GM23338 (cell line): ENCODE results near the gene REEP1. TPM values are rescaled to one million over a fixed set of nuclear protein-coding genes. Genes with fewer than 3 reads are reported as not detected.

Source experiments
- ATAC-seq: fragments of 200-7000 bp; cut with Tn5 transposase; 3 replicates; pipeline ENCODE4 v1.9.1; 2020
- DNase-seq: peaks from one replicate; pipeline ENCODE4 v3.0.0-alpha.2; 2015; ENCODE audit warnings: low spot score
- H2AFZ ChIP-seq: fragments of 200-600 bp; sonication (generic); 2 replicates; pipeline ENCODE4 v1.8.0; 2016; ENCODE audit warnings: antibody characterized with exemption, mild to moderate bottlenecking, moderate library complexity
- H3F3A ChIP-seq: fragments of 200-600 bp; sonication (generic); replicated peaks from 2 replicates; pipeline ENCODE4 v1.8.0; 2017; ENCODE audit warnings: antibody characterized with exemption, mixed run types, low read depth
- H3K27ac ChIP-seq: fragments of 200-600 bp; sonication (generic); 2 replicates; pipeline ENCODE4 v1.6.1; 2016; ENCODE audit warnings: low read depth
- H3K27me3 ChIP-seq: fragments of 200-600 bp; sonication (generic); 2 replicates; pipeline ENCODE4 v1.8.0; 2016; ENCODE audit warnings: mild to moderate bottlenecking, mixed run types, moderate library complexity; ENCODE audit not compliant: insufficient read depth
- H3K36me3 ChIP-seq: fragments of 200-600 bp; sonication (generic); 2 replicates; pipeline ENCODE4 v1.8.0; 2016; ENCODE audit warnings: mild to moderate bottlenecking; ENCODE audit not compliant: insufficient read depth
- H3K4me1 ChIP-seq: fragments of 200-600 bp; sonication (generic); 2 replicates; pipeline ENCODE4 v1.8.0; 2016; ENCODE audit warnings: mild to moderate bottlenecking, moderate library complexity; ENCODE audit not compliant: insufficient read depth
- H3K4me2 ChIP-seq: fragments of 200-600 bp; sonication (generic); 2 replicates; pipeline ENCODE4 v1.7.1; 2017; ENCODE audit warnings: mixed run types
- H3K4me3 ChIP-seq: fragments of 200-600 bp; sonication (generic); 2 replicates; pipeline ENCODE4 v1.6.1; 2016; ENCODE audit warnings: mixed run types
- H3K79me2 ChIP-seq: fragments of 200-600 bp; sonication (generic); replicated peaks from 2 replicates; pipeline ENCODE4 v1.8.0; 2017; ENCODE audit warnings: mild to moderate bottlenecking; ENCODE audit not compliant: insufficient read depth
- H3K9me2 ChIP-seq: fragments of 200-600 bp; sonication (generic); 2 replicates; pipeline ENCODE4 v1.8.0; 2017; ENCODE audit not compliant: insufficient read depth
- H4K20me1 ChIP-seq: fragments of 200-600 bp; sonication (generic); replicated peaks from 2 replicates; pipeline ENCODE4 v1.8.0; 2017; ENCODE audit warnings: mild to moderate bottlenecking; ENCODE audit not compliant: insufficient read depth
- H3K27ac Mint-ChIP-seq: 2 replicates; pipeline ENCODE4 v1.8.0; 2020; ENCODE audit warnings: inconsistent platforms, mild to moderate bottlenecking, moderate library complexity, mixed read lengths
- H3K27me3 Mint-ChIP-seq: 3 replicates; pipeline ENCODE4 v1.8.0; 2022; ENCODE audit warnings: low read depth, mild to moderate bottlenecking, moderate library complexity, mixed read lengths, inconsistent platforms; ENCODE audit not compliant: insufficient read depth, poor library complexity
- H3K36me3 Mint-ChIP-seq: 3 replicates; pipeline ENCODE4 v1.8.0; 2021; ENCODE audit warnings: low read depth, mild to moderate bottlenecking, inconsistent platforms, moderate library complexity, mixed read lengths
- H3K4me1 Mint-ChIP-seq: 3 replicates; pipeline ENCODE4 v1.8.0; 2020; ENCODE audit warnings: mild to moderate bottlenecking, inconsistent platforms, mixed read lengths
- H3K4me3 Mint-ChIP-seq: 3 replicates; pipeline ENCODE4 v1.8.0; 2021; ENCODE audit warnings: moderate library complexity, mild to moderate bottlenecking, inconsistent platforms, mixed read lengths
- H3K9me3 Mint-ChIP-seq: 3 replicates; pipeline ENCODE4 v1.8.0; 2020; ENCODE audit warnings: moderate library complexity, mild to moderate bottlenecking, inconsistent platforms, mixed read lengths
- CREB1 ChIP-seq: fragments of 250-450 bp; sonication (Bioruptor Pico); IDR thresholded peaks from 2 replicates; pipeline ENCODE4 v1.5.0; 2020; ENCODE audit warnings: low read depth, mild to moderate bottlenecking, moderate library complexity
- EZH2 ChIP-seq: fragments of 200-600 bp; sonication (generic); IDR thresholded peaks from one replicate; pipeline ENCODE4 v1.8.0; 2017; ENCODE audit warnings: antibody characterized with exemption, mild to moderate bottlenecking, low read depth; ENCODE audit not compliant: unreplicated experiment
- JUNB ChIP-seq: IDR thresholded peaks from one replicate; pipeline ENCODE4 v1.6.1; 2016; ENCODE audit warnings: antibody characterized with exemption; ENCODE audit not compliant: unreplicated experiment
- NANOG ChIP-seq: IDR thresholded peaks from 2 replicates; pipeline ENCODE4 v1.6.1; 2016; ENCODE audit warnings: antibody characterized with exemption, borderline replicate concordance
- POLR2AphosphoS5 ChIP-seq: IDR thresholded peaks from 2 replicates; pipeline ENCODE4 v1.6.1; 2016; ENCODE audit warnings: antibody characterized with exemption, low read depth
- REST ChIP-seq: IDR thresholded peaks from one replicate; pipeline ENCODE4 v1.6.1; 2018; ENCODE audit warnings: antibody characterized with exemption; ENCODE audit not compliant: unreplicated experiment
- STAT1 ChIP-seq: IDR thresholded peaks from one replicate; pipeline ENCODE4 v1.6.1; 2016; ENCODE audit warnings: antibody characterized with exemption; ENCODE audit not compliant: unreplicated experiment
- ZNF114 ChIP-seq: fragments of 250-450 bp; sonication (Bioruptor Pico); IDR thresholded peaks from 2 replicates; pipeline ENCODE4 v1.5.0; 2020; ENCODE audit warnings: mild to moderate bottlenecking, moderate library complexity
- ZNF331 ChIP-seq: fragments of 250-450 bp; sonication (Bioruptor Pico); IDR thresholded peaks from 2 replicates; pipeline ENCODE4 v1.5.0; 2020; ENCODE audit warnings: low read depth, mild to moderate bottlenecking, moderate library complexity
- polyA plus RNA-seq: library from polyadenylated mRNA; unstranded; fragments of >200 nt; fragmentation: Nextera tagmentation; extraction: Ambion mirVana; gene quantifications from 2 replicates; pipeline ENCODE4 v1.2.1, GENCODE V29; 2016
- total RNA-seq: library from RNA; depleted of rRNA; stranded (reverse); fragments of >200 nt; shearing (Covaris generic); gene quantifications from 2 replicates; pipeline ENCODE4 v1.2.3, GENCODE V29; 2014
- TF ChIP-seq, protein P1 (sequence below): IDR thresholded peaks from 2 replicates; pipeline ENCODE4 v1.6.1; 2016; ENCODE audit warnings: antibody characterized with exemption
- TF ChIP-seq, protein P2 (sequence below), 2 experiments: fragments of 200-600 bp in 1 of 2; sonication (generic) in 1 of 2; conservative IDR thresholded peaks; 2 replicates each; pipeline versions ENCODE4 v1.5.1 to v1.6.1; 2016 to 2017; ENCODE audit warnings: antibody characterized with exemption in 2 of 2, low read depth in 2 of 2, mild to moderate bottlenecking in 2 of 2, moderate library complexity in 1 of 2

The REEP1 gene
- total and polyA plus RNA-seq, 2 experiments from 2014 or later, result 1.6 to 1.8 TPM

DNA sequence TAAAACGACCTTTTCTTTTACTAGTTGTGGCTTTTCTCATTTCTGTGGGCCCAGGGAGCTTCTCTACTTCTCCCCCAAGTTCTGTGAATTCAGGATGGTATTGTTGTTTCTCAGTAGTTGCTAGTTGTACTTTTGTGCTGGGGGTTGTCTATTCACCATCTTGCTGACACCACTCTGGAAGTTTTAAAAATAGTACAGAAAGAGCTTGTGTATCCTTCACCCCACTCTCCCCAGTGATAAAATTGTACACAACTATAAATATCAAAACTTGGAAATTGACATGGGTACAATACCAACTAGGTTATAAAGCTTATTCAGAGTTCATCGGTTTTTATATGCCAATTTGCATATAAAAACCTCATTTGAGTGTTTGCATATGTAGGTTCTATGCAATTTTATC is 45.3 kb upstream of the REEP1 start:
- H3K36me3 ChIP-seq, result no peaks in the 10 kb centered on the region
- TF ChIP-seq STAT1, result no peak
- TF ChIP-seq POLR2AphosphoS5, result no peak
- TF ChIP-seq JUNB, result no peak
- no peak for TF ChIP-seq ZNF114 (CRISPR knock-in tag)
- TF ChIP-seq ZNF331 (CRISPR knock-in tag), result no peak
- TF ChIP-seq, protein P1, sequence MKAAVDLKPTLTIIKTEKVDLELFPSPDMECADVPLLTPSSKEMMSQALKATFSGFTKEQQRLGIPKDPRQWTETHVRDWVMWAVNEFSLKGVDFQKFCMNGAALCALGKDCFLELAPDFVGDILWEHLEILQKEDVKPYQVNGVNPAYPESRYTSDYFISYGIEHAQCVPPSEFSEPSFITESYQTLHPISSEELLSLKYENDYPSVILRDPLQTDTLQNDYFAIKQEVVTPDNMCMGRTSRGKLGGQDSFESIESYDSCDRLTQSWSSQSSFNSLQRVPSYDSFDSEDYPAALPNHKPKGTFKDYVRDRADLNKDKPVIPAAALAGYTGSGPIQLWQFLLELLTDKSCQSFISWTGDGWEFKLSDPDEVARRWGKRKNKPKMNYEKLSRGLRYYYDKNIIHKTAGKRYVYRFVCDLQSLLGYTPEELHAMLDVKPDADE, result no peak
- no peak for TF ChIP-seq REST
- TF ChIP-seq, protein P2, sequence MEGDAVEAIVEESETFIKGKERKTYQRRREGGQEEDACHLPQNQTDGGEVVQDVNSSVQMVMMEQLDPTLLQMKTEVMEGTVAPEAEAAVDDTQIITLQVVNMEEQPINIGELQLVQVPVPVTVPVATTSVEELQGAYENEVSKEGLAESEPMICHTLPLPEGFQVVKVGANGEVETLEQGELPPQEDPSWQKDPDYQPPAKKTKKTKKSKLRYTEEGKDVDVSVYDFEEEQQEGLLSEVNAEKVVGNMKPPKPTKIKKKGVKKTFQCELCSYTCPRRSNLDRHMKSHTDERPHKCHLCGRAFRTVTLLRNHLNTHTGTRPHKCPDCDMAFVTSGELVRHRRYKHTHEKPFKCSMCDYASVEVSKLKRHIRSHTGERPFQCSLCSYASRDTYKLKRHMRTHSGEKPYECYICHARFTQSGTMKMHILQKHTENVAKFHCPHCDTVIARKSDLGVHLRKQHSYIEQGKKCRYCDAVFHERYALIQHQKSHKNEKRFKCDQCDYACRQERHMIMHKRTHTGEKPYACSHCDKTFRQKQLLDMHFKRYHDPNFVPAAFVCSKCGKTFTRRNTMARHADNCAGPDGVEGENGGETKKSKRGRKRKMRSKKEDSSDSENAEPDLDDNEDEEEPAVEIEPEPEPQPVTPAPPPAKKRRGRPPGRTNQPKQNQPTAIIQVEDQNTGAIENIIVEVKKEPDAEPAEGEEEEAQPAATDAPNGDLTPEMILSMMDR (conservative IDR thresholded peaks at IDR 0.05; ENCODE audit: low read depth in 2 of 2), result no peak
- TF ChIP-seq NANOG, result no peak
- no peak for ATAC-seq
- H3F3A ChIP-seq, result no peaks in the 10 kb centered on the region
- H4K20me1 ChIP-seq, result no peaks in the 10 kb centered on the region
- Mint-ChIP-seq H3K27ac (no peak overlapping the region), H3K36me3 (no peaks in the 10 kb centered on the region), H3K4me3 (no peak overlapping the region), H3K27me3 (no peaks in the 10 kb centered on the region), H3K9me3 (no peaks in the 10 kb centered on the region; the same call in 2 of the 3 replicates), H3K4me1 (no peaks in the 10 kb centered on the region)
- H3K4me3 ChIP-seq, result no peak overlapping the region
- no peaks in the 10 kb centered on the region for H3K79me2 ChIP-seq
- H3K4me1 ChIP-seq, result no peaks in the 10 kb centered on the region
- no peak for DNase-seq
- H3K4me2 ChIP-seq, result no peak overlapping the region
- peaks cover 3% of the 10 kb centered on the region; the same call in 1 of the 2 replicates for H3K9me2 ChIP-seq
- no peaks in the 10 kb centered on the region for H3K27me3 ChIP-seq
- H2AFZ ChIP-seq, result no peak overlapping the region
- no peak overlapping the region for H3K27ac ChIP-seq

DNA sequence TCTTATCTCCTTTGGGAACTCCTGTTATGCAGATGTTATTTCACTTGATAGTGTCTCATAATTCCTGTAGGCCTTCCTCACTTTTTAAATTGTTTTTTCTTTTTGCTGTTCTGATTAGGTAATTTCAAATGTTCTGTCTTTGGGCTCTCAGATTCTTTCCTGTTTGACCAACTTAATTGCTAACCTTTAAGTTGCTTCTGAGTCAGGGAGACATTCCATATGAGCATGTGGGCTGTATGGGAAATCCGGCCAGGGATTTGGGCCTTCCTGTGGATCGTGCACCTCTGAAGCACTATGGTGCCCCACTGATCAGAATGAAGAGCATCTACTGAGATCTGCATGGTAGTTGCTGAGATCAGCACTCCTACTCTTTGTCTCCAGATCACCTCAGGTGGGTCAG is 44.7 kb upstream of the REEP1 start:
- DNase-seq (no peak), ATAC-seq (no peak)
- H3K27ac Mint-ChIP-seq, result no peak overlapping the region
- no peaks in the 10 kb centered on the region for H3K36me3 ChIP-seq
- H3K27me3 ChIP-seq, result no peaks in the 10 kb centered on the region
- no peak overlapping the region for H3K4me3 ChIP-seq
- H2AFZ ChIP-seq, result no peak overlapping the region
- H3K27me3 Mint-ChIP-seq, result no peaks in the 10 kb centered on the region
- no peaks in the 10 kb centered on the region for H3K79me2 ChIP-seq
- no peak overlapping the region for H3K4me3 Mint-ChIP-seq
- no peak overlapping the region for H3K27ac ChIP-seq
- no peak overlapping the region for H3K4me2 ChIP-seq
- no peaks in the 10 kb centered on the region; the same call in 2 of the 3 replicates for H3K9me3 Mint-ChIP-seq
- no peaks in the 10 kb centered on the region for H3F3A ChIP-seq
- H3K36me3 Mint-ChIP-seq, result no peaks in the 10 kb centered on the region
- H3K4me1 Mint-ChIP-seq, result no peaks in the 10 kb centered on the region
- H4K20me1 ChIP-seq, result no peaks in the 10 kb centered on the region
- peaks cover 3% of the 10 kb centered on the region; the same call in 1 of the 2 replicates for H3K9me2 ChIP-seq
- no peaks in the 10 kb centered on the region for H3K4me1 ChIP-seq
- TF ChIP-seq, protein P2 (conservative IDR thresholded peaks at IDR 0.05; ENCODE audit: low read depth in 2 of 2), result no peak
- no peak for TF ChIP-seq EZH2
- no peak for TF ChIP-seq NANOG
- TF ChIP-seq CREB1 (CRISPR knock-in tag), result no peak
